Activated T-helper 17 cell treated with anti-CD3 and anti-CD28 coated beads, Interleukin-2, amount 50 U/mL, for 72 hours (primary cell): ENCODE results near the gene ATMIN. TPM values are rescaled to one million over a fixed set of nuclear protein-coding genes. Genes with fewer than 3 reads are reported as not detected.

Experiments used
- total RNA-seq, 2 donors: library from RNA; stranded (reverse); gene quantifications; one replicate each; pipeline ENCODE4 v1.2.3, GENCODE V29; 2022

The ATMIN gene
- total RNA-seq, 2 donors from 2014 or later: 14.3 to 20.6 TPM

Other genes with a start within 250 kb of the ATMIN start
- 10 to 100 TPM; 26.3 to 40.3 TPM for gene CDYL2, start 231.2 kb upstream of the ATMIN start, total RNA-seq
- 100 to 1,000 TPM in 1 of 2 donors, 10 to 100 TPM in 1; 78.8 to 138 TPM for gene CMC2, start 29.0 kb upstream of the ATMIN start, total RNA-seq
- 10 to 100 TPM; 34.1 to 51.0 TPM for gene CENPN, start 28.6 kb upstream of the ATMIN start, total RNA-seq
- under 1 TPM in 1 of 2 donors, not detected in 1; 0.54 TPM for gene C16orf46, start 41.4 kb downstream of the ATMIN start, total RNA-seq
- 10 to 100 TPM; 10.1 to 25.6 TPM for gene GCSH, start 60.6 kb downstream of the ATMIN start, total RNA-seq
- gene BCO1, start 202.8 kb downstream of the ATMIN start, total RNA-seq: not detected